H1 (cell line): ENCODE measurements around the gene PIWIL1. TPM values are rescaled to one million over a fixed set of nuclear protein-coding genes. Genes with fewer than 3 reads are reported as not detected.

ENCODE experiments used
- CTCF ChIA-PET: fragments of 300-600 bp; sonication (Branson Sonifier 250); formaldehyde crosslinking; loops from one replicate; lab custom pipeline; 2021; ENCODE audit not compliant: partially characterized antibody; lab: Charles Lee
- POLR2A ChIA-PET: fragments of 300-600 bp; sonication (Branson Sonifier 250); formaldehyde crosslinking; loops from one replicate; lab custom pipeline; 2021; ENCODE audit warnings: inconsistent platforms; ENCODE audit not compliant: partially characterized antibody; lab: Charles Lee
- DNase-seq, 2 experiments: peaks; one replicate each; pipeline versions ENCODE4 v3.0.0 to v3.0.0-alpha.2; 2010 to 2022; ENCODE audit warnings: low spot score in 2 of 2, low read depth in 1 of 2, mixed read lengths in 1 of 2
- FAIRE-seq: peaks from 2 replicates; lab custom pipeline; 2011; peaks lifted over from hg19 to GRCh38; lab: Jason Lieb, UNC
- H2AFZ ChIP-seq: 2 replicates; pipeline ENCODE4 v1.8.1; 2012; ENCODE audit warnings: low read length, inconsistent platforms
- H2AK5ac ChIP-seq: 2 replicates; pipeline ENCODE4 v1.6.1; 2013; ENCODE audit warnings: low read depth, low read length
- H2BK120ac ChIP-seq: replicated peaks from 2 replicates; pipeline ENCODE3; 2013; ENCODE audit warnings: low read depth, low read length, inconsistent platforms
- H2BK12ac ChIP-seq: 2 replicates; pipeline ENCODE4 v1.6.1; 2013; ENCODE audit warnings: low read depth, low read length
- H2BK15ac ChIP-seq: 2 replicates; pipeline ENCODE4 v1.6.1; 2013; ENCODE audit warnings: low read length
- H2BK20ac ChIP-seq: 2 replicates; pipeline ENCODE4 v1.6.1; 2013; ENCODE audit warnings: low read length
- H2BK5ac ChIP-seq: 2 replicates; pipeline ENCODE4 v1.6.1; 2013; ENCODE audit warnings: low read depth, low read length
- H3K14ac ChIP-seq: 2 replicates; pipeline ENCODE4 v1.6.1; 2013; ENCODE audit warnings: inconsistent platforms; ENCODE audit not compliant: insufficient read length
- H3K18ac ChIP-seq: 2 replicates; pipeline ENCODE4 v1.6.1; 2013; ENCODE audit warnings: low read length; ENCODE audit errors: extremely low read depth
- H3K23ac ChIP-seq: 2 replicates; pipeline ENCODE4 v1.6.1; 2013; ENCODE audit warnings: inconsistent platforms; ENCODE audit not compliant: insufficient read length
- H3K23me2 ChIP-seq: 2 replicates; pipeline ENCODE4 v1.6.1; 2013; ENCODE audit warnings: low read depth, low read length
- H3K27ac ChIP-seq: 2 replicates; pipeline ENCODE4 v1.6.1; 2011; ENCODE audit warnings: low read depth, low read length, inconsistent platforms
- H3K27me3 ChIP-seq, 4 experiments: replicated peaks in 1 of 4; 1 replicate in 1 of 4; 2 replicates in 3 of 4; pipeline versions ENCODE4 v1.6.1 to v1.8.1; 2011 to 2013; ENCODE audit warnings: low read length in 3 of 4, mild to moderate bottlenecking in 3 of 4, inconsistent platforms in 2 of 4, mixed read lengths in 2 of 4, moderate library complexity in 1 of 4; ENCODE audit not compliant: control insufficient read depth in 3 of 4, insufficient read depth in 3 of 4; ENCODE audit errors: extremely low read depth in 1 of 4
- H3K36me3 ChIP-seq, 4 experiments: 2 replicates each; pipeline versions ENCODE4 v1.6.1 to v1.8.1; 2011 to 2013; ENCODE audit warnings: mild to moderate bottlenecking in 4 of 4, low read length in 3 of 4, moderate library complexity in 2 of 4, control low read depth in 1 of 4, inconsistent platforms in 1 of 4; ENCODE audit not compliant: insufficient read depth in 4 of 4, control insufficient read depth in 2 of 4
- H3K4ac ChIP-seq: replicated peaks from 2 replicates; pipeline ENCODE3; 2013; ENCODE audit warnings: low read length, low read depth, mixed read lengths, inconsistent platforms; ENCODE audit not compliant: insufficient read length
- H3K4me1 ChIP-seq, 4 experiments: replicated peaks in 1 of 4; 1 replicate in 1 of 4; 2 replicates in 3 of 4; pipeline versions ENCODE4 v1.6.1 to v1.8.1; 2011 to 2013; ENCODE audit warnings: low read length in 3 of 4, inconsistent platforms in 2 of 4, mixed read lengths in 1 of 4; ENCODE audit not compliant: insufficient read depth in 4 of 4, control insufficient read depth in 3 of 4
- H3K4me2 ChIP-seq, 2 experiments: 2 replicates each; pipeline versions ENCODE4 v1.6.1 to v1.8.1; 2011 to 2013; ENCODE audit warnings: low read depth in 2 of 2, low read length in 2 of 2, control low read depth in 1 of 2, inconsistent platforms in 1 of 2, mild to moderate bottlenecking in 1 of 2; ENCODE audit not compliant: insufficient read depth in 1 of 2
- H3K4me3 ChIP-seq, 4 experiments: fragments of 200-600, 300-600 bp in 1 of 4; sonication (generic), shearing (Covaris generic), sonication (Bioruptor Twin) in 1 of 4; 2 replicates each; pipeline versions ENCODE4 v1.5.1 to v1.8.1; 2011 to 2016; ENCODE audit warnings: low read length in 4 of 4, low read depth in 3 of 4, control low read depth in 2 of 4, inconsistent platforms in 2 of 4, mild to moderate bottlenecking in 2 of 4, mixed read lengths in 1 of 4, moderate library complexity in 1 of 4; ENCODE audit not compliant: insufficient read depth in 2 of 4; ENCODE audit errors: extremely low read depth in 1 of 4
- H3K56ac ChIP-seq: replicated peaks from 2 replicates; pipeline ENCODE3; 2013; ENCODE audit warnings: low read depth, mild to moderate bottlenecking, mixed read lengths, low read length, inconsistent platforms; ENCODE audit not compliant: insufficient read length
- H3K79me1 ChIP-seq: 2 replicates; pipeline ENCODE4 v1.6.1; 2013; ENCODE audit warnings: low read depth, low read length, control low read depth
- H3K79me2 ChIP-seq, 2 experiments: 2 replicates each; pipeline versions ENCODE4 v1.6.1 to v1.8.1; 2012 to 2013; ENCODE audit warnings: low read length in 2 of 2, mild to moderate bottlenecking in 2 of 2, inconsistent platforms in 1 of 2; ENCODE audit not compliant: insufficient read depth in 2 of 2, control insufficient read depth in 1 of 2
- H3K9ac ChIP-seq, 4 experiments: replicated peaks in 1 of 4; 1 replicate in 1 of 4; 2 replicates in 3 of 4; pipeline versions ENCODE4 v1.6.1 to v1.8.1; 2011 to 2013; ENCODE audit warnings: low read depth in 3 of 4, low read length in 3 of 4, control low read depth in 2 of 4, mild to moderate bottlenecking in 2 of 4, moderate library complexity in 2 of 4, inconsistent platforms in 1 of 4; ENCODE audit errors: extremely low read depth in 1 of 4
- H3K9me3 ChIP-seq, 2 experiments: 2 replicates each; pipeline versions ENCODE4 v1.6.1 to v1.8.1; 2012 to 2013; ENCODE audit warnings: mild to moderate bottlenecking in 2 of 2, moderate library complexity in 2 of 2, control low read depth in 1 of 2, inconsistent platforms in 1 of 2, low read depth in 1 of 2, low read length in 1 of 2, mixed read lengths in 1 of 2; ENCODE audit not compliant: insufficient read depth in 2 of 2
- H4K20me1 ChIP-seq, 2 experiments: replicated peaks in 1 of 2; 2 replicates each; pipeline versions ENCODE3 to v1.8.1; 2011 to 2013; ENCODE audit warnings: inconsistent platforms in 2 of 2, low read length in 2 of 2, mild to moderate bottlenecking in 1 of 2; ENCODE audit not compliant: insufficient read depth in 2 of 2, control insufficient read depth in 1 of 2
- H4K5ac ChIP-seq: 2 replicates; pipeline ENCODE4 v1.6.1; 2013; ENCODE audit warnings: low read length, low read depth, mixed read lengths, inconsistent platforms; ENCODE audit not compliant: insufficient read length
- H4K8ac ChIP-seq: 2 replicates; pipeline ENCODE4 v1.8.0; 2013; ENCODE audit warnings: mild to moderate bottlenecking, moderate library complexity, low read length, inconsistent platforms; ENCODE audit not compliant: insufficient read depth; ENCODE audit errors: extremely low read depth
- H4K91ac ChIP-seq: replicated peaks from 2 replicates; pipeline ENCODE3; 2013; ENCODE audit warnings: low read length, mixed read lengths, inconsistent platforms; ENCODE audit not compliant: insufficient read length
- BCL11A ChIP-seq, 2 experiments: IDR thresholded peaks; one replicate each; pipeline ENCODE4 v1.6.1; 2011; ENCODE audit warnings: low read depth in 2 of 2, low read length in 2 of 2, mild to moderate bottlenecking in 2 of 2
- CHD2 ChIP-seq: IDR thresholded peaks from 2 replicates; pipeline ENCODE4 v1.6.1; 2012; ENCODE audit warnings: low read length, improper control_type of control experiment
- HDAC2 ChIP-seq, 2 experiments: fragments of 300-600 bp in 1 of 2; sonication (generic) in 1 of 2; IDR thresholded peaks; 2 replicates each; pipeline ENCODE4 v1.6.1; 2011 to 2012; ENCODE audit warnings: low read depth in 2 of 2, low read length in 2 of 2, mild to moderate bottlenecking in 2 of 2, moderate library complexity in 2 of 2, borderline replicate concordance in 1 of 2, inconsistent platforms in 1 of 2
- JUN ChIP-seq: IDR thresholded peaks from 2 replicates; pipeline ENCODE4 v1.6.1; 2011; ENCODE audit warnings: low read depth, mild to moderate bottlenecking, improper control_type of control experiment, low read length
- MAX ChIP-seq: IDR thresholded peaks from 2 replicates; pipeline ENCODE4 v1.6.1; 2012; ENCODE audit warnings: inconsistent platforms
- POU5F1 ChIP-seq: IDR thresholded peaks from 2 replicates; pipeline ENCODE4 v1.6.1; 2011; ENCODE audit warnings: low read depth, mild to moderate bottlenecking, low read length, moderate library complexity
- RNF2 ChIP-seq: fragments of 200-900, 300-1000 bp; sonication (generic); IDR thresholded peaks from 2 replicates; pipeline ENCODE4 v1.7.1; 2016; ENCODE audit warnings: borderline replicate concordance, low read depth, mild to moderate bottlenecking, antibody characterized with exemption, low read length; ENCODE audit not compliant: poor library complexity, severe bottlenecking; ENCODE audit errors: missing control alignments
- RXRA ChIP-seq: IDR thresholded peaks from 2 replicates; pipeline ENCODE4 v1.6.1; 2011; ENCODE audit warnings: low read depth, mild to moderate bottlenecking, low read length, moderate library complexity; ENCODE audit not compliant: insufficient read depth
- SAP30 ChIP-seq: fragments of 300-600 bp; sonication (generic); IDR thresholded peaks from 2 replicates; pipeline ENCODE4 v1.7.1; 2012; ENCODE audit warnings: low read length, moderate library complexity, mild to moderate bottlenecking, inconsistent platforms; ENCODE audit not compliant: insufficient read depth, insufficient replicate concordance
- SIX5 ChIP-seq: IDR thresholded peaks from 2 replicates; pipeline ENCODE4 v1.6.1; 2011; ENCODE audit warnings: mild to moderate bottlenecking, low read depth, low read length
- TBP ChIP-seq: IDR thresholded peaks from 2 replicates; pipeline ENCODE4 v1.6.1; 2011; ENCODE audit warnings: low read depth, low read length, improper control_type of control experiment
- TCF12 ChIP-seq: IDR thresholded peaks from 2 replicates; pipeline ENCODE4 v1.6.1; 2011; ENCODE audit warnings: low read depth, mild to moderate bottlenecking, low read length
- WGBS, 2 experiments: shearing (Covaris generic) in 1 of 2; methylation state at CpG; one replicate each; pipeline versions ENCODE4 v1.1.6 to v1.1.7; 2013 to 2015; ENCODE audit warnings: low lambda C conversion rate in 2 of 2, mixed read lengths in 2 of 2, inconsistent platforms in 1 of 2, low coverage in 1 of 2, missing lambda C conversion rate in 1 of 2; ENCODE audit not compliant: insufficient replicate concordance in 2 of 2, insufficient coverage in 1 of 2, insufficient read length in 1 of 2; ENCODE audit errors: extremely low coverage in 1 of 2, missing lambda C conversion rate in 1 of 2; 5-methylcytosine and 5-hydroxymethylcytosine counted together
- polyA plus RNA-seq, 7 experiments: library from polyadenylated mRNA; depleted of rRNA in 3 of 7; stranded (reverse) in 5 of 7; unstranded in 2 of 7; fragments of >200 nt in 5 of 7; fragments of 200-250 nt in 2 of 7; gene quantifications; 1 replicate in 5 of 7; 2 replicates in 1 of 7; 4 replicates in 1 of 7; pipeline versions ENCODE4 v1.2.1 to v1.2.3, GENCODE V29; 2011 to 2013; ENCODE audit warnings: missing spikeins in 2 of 7, mixed read lengths in 2 of 7
- total RNA-seq: library from RNA; stranded (reverse); fragmentation: NEBNext Ultra II Directional; extraction: Animal tissue kit (Norgen Biotek cat#: 25700); gene quantifications from 2 replicates; pipeline ENCODE4 v1.2.1, GENCODE V29; 2021
- TF ChIP-seq, protein P1 (sequence below): IDR thresholded peaks from 2 replicates; pipeline ENCODE4 v1.6.1; 2011; ENCODE audit warnings: low read length, improper control_type of control experiment

Gene PIWIL1
- total and polyA plus RNA-seq, 2 of the 8 experiments (the other 6 are each of a cell fraction or from before 2014, with no cell fraction given), result not detected

DNA sequence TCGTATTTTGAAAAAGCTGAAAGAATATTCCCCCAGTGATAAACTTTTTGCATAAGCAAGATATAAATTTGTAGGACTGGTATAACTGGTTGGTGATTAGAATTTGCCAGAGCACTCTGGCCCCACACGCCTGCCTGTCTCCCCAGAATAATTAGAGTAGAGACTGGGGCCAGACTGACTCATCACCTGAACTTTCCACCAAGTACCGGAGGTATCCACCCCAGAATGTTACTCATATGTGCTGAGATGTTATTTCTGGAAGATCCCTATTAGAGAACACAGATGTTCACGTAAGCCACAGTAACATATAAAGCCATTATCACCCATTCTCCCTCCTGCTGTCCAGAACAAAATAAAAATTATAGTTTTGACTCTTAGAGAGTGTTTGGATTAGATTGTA is 49.5 kb upstream of the PIWIL1 start:
- Histone ChIP-seq H3K79me2 (no peaks in the 10 kb centered on the region), H4K5ac (no peak overlapping the region), H3K23me2 (no peaks in the 10 kb centered on the region), H4K91ac (no peak overlapping the region), H3K14ac (no peak overlapping the region), H3K79me1 (no peaks in the 10 kb centered on the region), H3K4me1 (no peaks in the 10 kb centered on the region), H4K8ac (no peak overlapping the region), H3K4me3 (no peak overlapping the region), H2BK20ac (no peak overlapping the region), H2BK12ac (no peak overlapping the region), H2BK15ac (no peak overlapping the region), H2BK5ac (no peak overlapping the region), H2AFZ (no peak overlapping the region), H3K4me2 (no peak overlapping the region), H2BK120ac (no peak overlapping the region), H3K9me3 (peaks cover 31 to 36% of the 10 kb centered on the region in 2 experiments), H3K36me3 (no peaks in the 10 kb centered on the region), H4K20me1 (no peaks in the 10 kb centered on the region), H3K27ac (no peak overlapping the region), H3K9ac (no peak overlapping the region), H3K27me3 (no peaks in the 10 kb centered on the region), H3K18ac (no peak overlapping the region), H3K23ac (no peak overlapping the region), H3K56ac (no peak overlapping the region), H2AK5ac (no peak overlapping the region), H3K4ac (no peak overlapping the region)
- DNase-seq (no peak), FAIRE-seq (no peak)
- 80% methylated on average over 4 of the region's 4 CpGs; no CpG with 5 or more reads in 1 of the 2 experiments for WGBS, 2 experiments
- POLR2A ChIA-PET, result no interaction called here
- CTCF ChIA-PET, result interaction anchor here (0.5 kb wide), 1 partner anchor 138 kb away, joined by 3 read pairs; no protein-coding TSS in a partner anchor
- TF ChIP-seq CHD2 (no peak), BCL11A (IDR thresholded peaks at IDR 0.05; ENCODE audit: low read depth in 2 of 2, low read length in 2 of 2) (no peak), TCF12 (no peak), RXRA (no peak), MAX (no peak), RNF2 (no peak), TBP (no peak), HDAC2 (IDR thresholded peaks at IDR 0.05; ENCODE audit: borderline replicate concordance in 1 of 2, low read depth in 2 of 2, low read length in 2 of 2) (no peak), POU5F1 (no peak), SIX5 (no peak), SAP30 (no peak), JUN (no peak)
- TF ChIP-seq, protein P1, sequence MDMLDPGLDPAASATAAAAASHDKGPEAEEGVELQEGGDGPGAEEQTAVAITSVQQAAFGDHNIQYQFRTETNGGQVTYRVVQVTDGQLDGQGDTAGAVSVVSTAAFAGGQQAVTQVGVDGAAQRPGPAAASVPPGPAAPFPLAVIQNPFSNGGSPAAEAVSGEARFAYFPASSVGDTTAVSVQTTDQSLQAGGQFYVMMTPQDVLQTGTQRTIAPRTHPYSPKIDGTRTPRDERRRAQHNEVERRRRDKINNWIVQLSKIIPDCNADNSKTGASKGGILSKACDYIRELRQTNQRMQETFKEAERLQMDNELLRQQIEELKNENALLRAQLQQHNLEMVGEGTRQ, result no peak
